Natural killer cell (primary cell): Measurements from ENCODE around the gene ENPP7. TPM values are rescaled to one million over a fixed set of nuclear protein-coding genes. Genes with fewer than 3 reads are reported as not detected.

Experiments
- ATAC-seq, 3 donors: fragments of 150-1000 bp in 2 of 3; fragments of 200-7000 bp in 1 of 3; cut with Tn5 transposase; 1 replicate in 1 of 3; 2 replicates in 2 of 3; pipeline ENCODE4 v1.10.0; 2021; ENCODE audit warnings: mild to moderate bottlenecking in 2 of 3, moderate library complexity in 2 of 3
- DNase-seq, 2 donors: peaks; one replicate each; pipeline versions ENCODE4 v3.0.0 to v3.0.0-alpha.2; 2013 to 2021; ENCODE audit warnings: mixed read lengths in 1 of 2
- H3K27ac ChIP-seq: one replicate; pipeline ENCODE4 v1.5.1; 2013; ENCODE audit warnings: mild to moderate bottlenecking, low read length
- H3K27me3 ChIP-seq: one replicate; pipeline ENCODE4 v1.6.1; 2013; ENCODE audit warnings: low read length; ENCODE audit not compliant: control insufficient read depth, insufficient read depth
- H3K36me3 ChIP-seq: one replicate; pipeline ENCODE4 v1.6.1; 2013; ENCODE audit warnings: low read length; ENCODE audit not compliant: control insufficient read depth, insufficient read depth
- H3K4me1 ChIP-seq: one replicate; pipeline ENCODE4 v1.6.1; 2013; ENCODE audit warnings: low read length; ENCODE audit not compliant: control insufficient read depth, insufficient read depth
- H3K4me3 ChIP-seq: one replicate; pipeline ENCODE4 v1.5.1; 2013; ENCODE audit warnings: low read length
- H3K9me3 ChIP-seq: one replicate; pipeline ENCODE4 v1.6.1; 2013; ENCODE audit warnings: low read length; ENCODE audit not compliant: control insufficient read depth, insufficient read depth
- H3K27ac Mint-ChIP-seq, 2 donors: one replicate each; pipeline ENCODE4 v1.8.0; 2022; ENCODE audit warnings: mild to moderate bottlenecking in 2 of 2, mixed read lengths in 2 of 2, moderate library complexity in 1 of 2
- H3K27me3 Mint-ChIP-seq, 2 donors: one replicate each; pipeline ENCODE4 v1.8.0; 2022; ENCODE audit warnings: low read depth in 2 of 2, mixed read lengths in 2 of 2
- H3K36me3 Mint-ChIP-seq: one replicate; pipeline ENCODE4 v1.8.0; 2022; ENCODE audit warnings: mixed read lengths
- H3K4me1 Mint-ChIP-seq, 2 donors: one replicate each; pipeline ENCODE4 v1.8.0; 2022; ENCODE audit warnings: mixed read lengths in 2 of 2
- H3K4me3 Mint-ChIP-seq: one replicate; pipeline ENCODE4 v1.8.0; 2022; ENCODE audit warnings: mild to moderate bottlenecking, moderate library complexity, mixed read lengths
- H3K9me3 Mint-ChIP-seq, 2 donors: one replicate each; pipeline ENCODE4 v1.8.0; 2022; ENCODE audit warnings: mixed read lengths in 2 of 2
- CTCF ChIP-seq: fragments of 200-600 bp; IDR thresholded peaks from one replicate; pipeline ENCODE4 v1.8.0; 2022; ENCODE audit warnings: antibody characterized with exemption
- WGBS: methylation state at CpG from one replicate; pipeline ENCODE4 v1.1.7; 2013; ENCODE audit warnings: missing lambda C conversion rate; ENCODE audit not compliant: insufficient coverage; 5-methylcytosine and 5-hydroxymethylcytosine counted together
- intact Hi-C: fragments of 100-400 bp; cut with micrococcal nuclease; formaldehyde crosslinking; loops from one replicate; pipeline ENCODE4 v1.14.2; 2022
- total RNA-seq, 4 donors: library from RNA; stranded (reverse); fragments of 120-200 nt in 1 of 4; gene quantifications; one replicate each; pipeline versions ENCODE4 v1.2.3 to v1.2.4, GENCODE V29; 2013 to 2022

The ENPP7 gene
- total RNA-seq, 3 donors from 2014 or later (not counting 1 experiment from before 2014, with no cell fraction given), result 0.95 TPM; not detected in 2

- Histone ChIP-seq H3K4me3 (no peak overlapping the region), H3K27ac (no peak overlapping the region), H3K36me3 (no peaks in the 10 kb centered on the region), H3K27me3 (peaks cover 16% of the 10 kb centered on the region), H3K4me1 (peaks cover 9% of the 10 kb centered on the region), H3K9me3 (no peaks in the 10 kb centered on the region)
- TF ChIP-seq CTCF, result no peak
- no peak overlapping the region for H3K27ac Mint-ChIP-seq
- WGBS, result 84% methylated on average over 28 of the region's 28 CpGs
- DNase-seq (no peak), ATAC-seq (no peak)
- no peak overlapping the region for H3K4me3 Mint-ChIP-seq
- H3K9me3 Mint-ChIP-seq, result no peaks in the 10 kb centered on the region
- intact Hi-C loops, result loop anchor here (5.0 kb wide), 1 partner anchor 253 kb away; no protein-coding TSS in a partner anchor
- no peaks in the 10 kb centered on the region for H3K36me3 Mint-ChIP-seq
- peaks cover 22 to 23% of the 10 kb centered on the region in 2 donors for H3K27me3 Mint-ChIP-seq
- peaks cover 0 to 7% of the 10 kb centered on the region in 2 donors for H3K4me1 Mint-ChIP-seq
These were observed 8.7 kb downstream of the ENPP7 start for GRCh38 chr17:79739148-79740062.

- Mint-ChIP-seq H3K36me3 (no peaks in the 10 kb centered on the region), H3K9me3 (no peaks in the 10 kb centered on the region), H3K27me3 (peaks cover 23 to 25% of the 10 kb centered on the region in 2 donors), H3K27ac (no peak overlapping the region), H3K4me3 (no peak overlapping the region), H3K4me1 (peaks cover 3 to 10% of the 10 kb centered on the region in 2 donors)
- intact Hi-C loops, result loop anchor here (5.0 kb wide), 1 partner anchor 252 kb away; no protein-coding TSS in a partner anchor
- H3K4me3 ChIP-seq, result no peak overlapping the region
- WGBS, result 35% methylated on average over 8 of the region's 8 CpGs
- H3K9me3 ChIP-seq, result no peaks in the 10 kb centered on the region
- DNase-seq (no peak), ATAC-seq (no peak)
- H3K27ac ChIP-seq, result no peak overlapping the region
- no peak for TF ChIP-seq CTCF
- peaks cover 16% of the 10 kb centered on the region for H3K27me3 ChIP-seq
- H3K4me1 ChIP-seq, result peaks cover 9% of the 10 kb centered on the region
- H3K36me3 ChIP-seq, result no peaks in the 10 kb centered on the region
These were observed 9.7 kb downstream of the ENPP7 start for GRCh38 chr17:79740413-79740812.

- H3K9me3 ChIP-seq, result no peaks in the 10 kb centered on the region
- 43% methylated on average over 9 of the region's 10 CpGs for WGBS
- no peak overlapping the region for H3K27ac ChIP-seq
- Mint-ChIP-seq H3K4me3 (no peak overlapping the region), H3K27ac (no peak overlapping the region), H3K27me3 (peaks cover 23 to 28% of the 10 kb centered on the region in 2 donors), H3K9me3 (no peaks in the 10 kb centered on the region), H3K4me1 (peaks cover 7 to 12% of the 10 kb centered on the region in 2 donors), H3K36me3 (no peaks in the 10 kb centered on the region)
- TF ChIP-seq CTCF, result no peak
- H3K4me3 ChIP-seq, result no peak overlapping the region
- no peak for ATAC-seq
- no peaks in the 10 kb centered on the region for H3K36me3 ChIP-seq
- intact Hi-C loops, result loop anchor here (5.0 kb wide), 1 partner anchor 251 kb away; no protein-coding TSS in a partner anchor
- H3K4me1 ChIP-seq, result peaks cover 13% of the 10 kb centered on the region
- DNase-seq, result no peak
- H3K27me3 ChIP-seq, result peaks cover 17% of the 10 kb centered on the region
These were observed 10.6 kb downstream of the ENPP7 start for GRCh38 chr17:79741401-79741750.
